RWPE2 (cell line): ENCODE results near the gene LENEP.

Experiments
- ATAC-seq: fragments of 200-7000 bp; cut with Tn5 transposase; 3 replicates; pipeline ENCODE4 v1.9.1; 2021; ENCODE audit warnings: low read depth
- DNase-seq: peaks from one replicate; pipeline ENCODE4 v3.0.0-alpha.2; 2020; ENCODE audit warnings: low spot score
- H3K27ac ChIP-seq: fragments of 450-650 bp; 2 replicates; pipeline ENCODE4 v1.5.1; 2017; ENCODE audit warnings: mild to moderate bottlenecking; ENCODE audit not compliant: poor library complexity, severe bottlenecking
- H3K27me3 ChIP-seq: fragments of 250-450 bp; sonication (Bioruptor Pico); 2 replicates; pipeline ENCODE4 v1.5.1; 2021; ENCODE audit warnings: mild to moderate bottlenecking, moderate library complexity; ENCODE audit not compliant: insufficient read depth, poor library complexity, severe bottlenecking
- H3K36me3 ChIP-seq: fragments of 250-450 bp; sonication (Bioruptor Pico); 2 replicates; pipeline ENCODE4 v1.5.1; 2020; ENCODE audit warnings: low read depth, mild to moderate bottlenecking, moderate library complexity
- H3K4me1 ChIP-seq: fragments of 250-450 bp; sonication (Bioruptor Pico); 2 replicates; pipeline ENCODE4 v1.5.1; 2021; ENCODE audit warnings: mild to moderate bottlenecking, moderate library complexity; ENCODE audit not compliant: insufficient read depth, poor library complexity, severe bottlenecking
- H3K4me3 ChIP-seq: fragments of 250-450 bp; sonication (Bioruptor Pico); 2 replicates; pipeline ENCODE4 v1.5.1; 2021; ENCODE audit warnings: mild to moderate bottlenecking, moderate library complexity; ENCODE audit not compliant: severe bottlenecking
- H3K9me3 ChIP-seq: fragments of 250-450 bp; sonication (Bioruptor Pico); 2 replicates; pipeline ENCODE4 v1.5.1; 2021; ENCODE audit warnings: mild to moderate bottlenecking, moderate library complexity; ENCODE audit not compliant: severe bottlenecking
- TF ChIP-seq, protein P1 (sequence below): fragments of 450-650 bp; IDR thresholded peaks from one replicate; pipeline ENCODE4 v1.5.1; 2017; ENCODE audit warnings: mild to moderate bottlenecking, moderate library complexity; ENCODE audit not compliant: poor library complexity, severe bottlenecking

The LENEP gene

DNA sequence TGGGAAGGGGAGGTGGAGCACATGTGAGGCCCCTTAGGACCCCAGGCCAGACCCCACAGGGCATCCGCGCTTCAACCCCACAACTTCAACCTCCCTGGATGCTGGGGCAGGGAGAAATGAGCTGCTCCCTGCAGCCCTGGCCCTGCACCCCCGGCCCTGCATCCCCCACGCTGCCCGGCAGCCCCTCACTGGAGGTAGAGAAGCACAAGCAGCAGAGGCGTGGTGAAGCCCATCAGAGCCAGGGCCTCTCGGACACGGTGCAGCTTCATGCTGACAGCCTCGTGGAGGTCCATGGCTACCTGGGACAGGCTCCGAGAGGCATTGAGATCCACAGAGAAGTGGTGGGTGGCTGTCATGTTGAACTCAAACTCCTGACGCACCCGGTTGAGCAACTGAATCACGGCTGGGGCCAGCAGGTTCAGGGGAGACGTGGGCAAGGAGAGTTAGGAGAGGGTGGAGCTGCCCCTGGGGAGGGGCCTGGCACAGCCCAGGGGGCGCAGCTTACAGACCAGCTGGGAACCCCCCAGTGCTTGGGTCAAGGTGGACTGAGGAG is 36.9 kb downstream of the LENEP start:
- no peak for ATAC-seq
- Histone ChIP-seq H3K27ac (no peak overlapping the region), H3K4me3 (no peak overlapping the region), H3K27me3 (no peaks in the 10 kb centered on the region), H3K9me3 (no peaks in the 10 kb centered on the region), H3K4me1 (peaks cover 7% of the 10 kb centered on the region), H3K36me3 (no peaks in the 10 kb centered on the region)
- TF ChIP-seq, protein P1, sequence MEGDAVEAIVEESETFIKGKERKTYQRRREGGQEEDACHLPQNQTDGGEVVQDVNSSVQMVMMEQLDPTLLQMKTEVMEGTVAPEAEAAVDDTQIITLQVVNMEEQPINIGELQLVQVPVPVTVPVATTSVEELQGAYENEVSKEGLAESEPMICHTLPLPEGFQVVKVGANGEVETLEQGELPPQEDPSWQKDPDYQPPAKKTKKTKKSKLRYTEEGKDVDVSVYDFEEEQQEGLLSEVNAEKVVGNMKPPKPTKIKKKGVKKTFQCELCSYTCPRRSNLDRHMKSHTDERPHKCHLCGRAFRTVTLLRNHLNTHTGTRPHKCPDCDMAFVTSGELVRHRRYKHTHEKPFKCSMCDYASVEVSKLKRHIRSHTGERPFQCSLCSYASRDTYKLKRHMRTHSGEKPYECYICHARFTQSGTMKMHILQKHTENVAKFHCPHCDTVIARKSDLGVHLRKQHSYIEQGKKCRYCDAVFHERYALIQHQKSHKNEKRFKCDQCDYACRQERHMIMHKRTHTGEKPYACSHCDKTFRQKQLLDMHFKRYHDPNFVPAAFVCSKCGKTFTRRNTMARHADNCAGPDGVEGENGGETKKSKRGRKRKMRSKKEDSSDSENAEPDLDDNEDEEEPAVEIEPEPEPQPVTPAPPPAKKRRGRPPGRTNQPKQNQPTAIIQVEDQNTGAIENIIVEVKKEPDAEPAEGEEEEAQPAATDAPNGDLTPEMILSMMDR: no peak
- no peak for DNase-seq

DNA sequence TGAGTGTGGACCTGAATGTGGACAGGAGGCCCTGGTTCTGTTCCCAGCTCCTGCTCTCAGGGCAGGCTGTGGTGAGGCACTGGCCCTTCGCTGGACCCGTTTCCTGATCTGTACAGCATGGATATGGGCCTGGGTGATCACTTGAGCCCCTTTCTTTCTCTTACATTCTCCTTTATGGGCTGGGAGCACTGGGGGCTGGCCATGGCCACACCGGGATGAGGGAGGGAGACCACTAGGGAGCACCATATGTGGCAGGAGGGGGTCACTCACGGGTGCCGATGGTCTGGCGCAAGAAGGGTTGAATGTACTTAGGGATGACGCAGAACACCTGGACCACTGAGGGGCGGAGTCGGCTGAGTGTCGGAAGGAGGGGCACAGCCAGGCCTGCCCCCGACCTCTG is 37.5 kb downstream of the LENEP start:
- H3K36me3 ChIP-seq: no peaks in the 10 kb centered on the region
- DNase-seq (no peak), ATAC-seq (no peak)
- TF ChIP-seq, protein P1: no peak
- H3K9me3 ChIP-seq: no peaks in the 10 kb centered on the region
- H3K27ac ChIP-seq: no peak overlapping the region
- no peaks in the 10 kb centered on the region for H3K27me3 ChIP-seq
- no peak overlapping the region for H3K4me3 ChIP-seq
- peaks cover 7% of the 10 kb centered on the region for H3K4me1 ChIP-seq

DNA sequence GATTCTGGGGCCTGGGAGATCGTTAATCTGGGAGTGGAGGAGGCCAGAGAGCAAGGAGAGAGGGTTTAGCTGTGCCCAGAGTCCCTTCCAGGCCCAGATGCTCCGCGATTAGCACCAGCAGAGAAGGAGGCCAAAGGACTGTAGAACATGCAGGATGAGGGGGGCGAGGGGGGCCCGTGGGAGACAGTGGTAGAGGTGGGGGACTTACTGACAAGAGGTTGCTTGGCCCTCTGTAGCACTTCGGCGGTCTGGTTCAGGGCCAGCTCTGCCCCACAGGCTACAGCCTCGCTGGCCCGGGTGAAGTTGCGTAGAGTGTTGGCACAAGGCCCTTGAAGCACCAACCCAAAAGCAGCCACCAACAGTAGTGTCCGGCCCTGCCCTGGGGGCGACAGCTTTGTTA is 39.5 kb downstream of the LENEP start:
- H3K27ac ChIP-seq: no peak overlapping the region
- H3K9me3 ChIP-seq: no peaks in the 10 kb centered on the region
- ATAC-seq: no peak
- no peak overlapping the region for H3K4me3 ChIP-seq
- peaks cover under 1% of the 10 kb centered on the region for H3K4me1 ChIP-seq
- no peaks in the 10 kb centered on the region for H3K36me3 ChIP-seq
- TF ChIP-seq, protein P1: no peak
- no peak for DNase-seq
- H3K27me3 ChIP-seq: no peaks in the 10 kb centered on the region

DNA sequence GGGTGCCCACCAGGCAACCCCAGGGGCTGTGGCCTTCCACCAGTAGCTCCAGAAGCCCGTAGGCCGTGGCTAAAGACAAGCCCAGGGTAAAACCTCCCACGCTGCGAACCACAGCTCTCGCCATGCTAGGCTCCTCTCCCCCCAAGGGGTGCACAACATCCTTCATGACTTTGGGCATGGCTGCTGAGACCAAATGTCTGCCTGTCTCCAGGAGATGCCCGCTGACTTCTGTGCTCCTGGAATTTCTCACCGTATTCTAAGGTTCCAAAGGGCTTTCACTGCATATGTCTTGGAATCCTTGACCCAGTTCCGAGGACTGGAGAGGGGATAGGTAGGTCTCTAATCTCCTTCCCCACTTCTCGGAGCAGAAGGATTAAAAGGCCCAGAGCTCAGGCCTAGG is 40.1 kb downstream of the LENEP start, which contains the start of the genes DCST1 and DCST2:
DCST1 (plus strand) TSS at position 301 of the 400 bp plus-strand sequence. CDS start 213 bp downstream, outside the sequence.
DCST2 (minus strand) TSS at position 258 of the 400 bp plus-strand sequence; CDS start at position 178, 80 bp downstream.
- no peak for ATAC-seq
- H3K27me3 ChIP-seq: no peaks in the 10 kb centered on the region
- peaks cover 7% of the 10 kb centered on the region for H3K4me1 ChIP-seq
- no peak for DNase-seq
- H3K27ac ChIP-seq: no peak within 1 kb of the TSS
- no peaks in the 10 kb centered on the region for H3K9me3 ChIP-seq
- no peak within 1 kb of the TSS for H3K4me3 ChIP-seq
- TF ChIP-seq, protein P1: no peak
- H3K36me3 ChIP-seq: no peaks in the 10 kb centered on the region
